ENCODE data around the gene GALNTL6.

GRCh38 chr4:171779301-171779700 is 33.9 kb upstream of the GALNTL6 start:
- no peak for TF ChIP-seq CTCF (conservative IDR thresholded peaks at IDR 0.05; ENCODE audit: low read depth in 2 of 2)
- TF ChIP-seq POLR2AphosphoS5 (IDR thresholded peaks at IDR 0.05; ENCODE audit: low read depth): no peak
- TF ChIP-seq EZH2 (IDR thresholded peaks at IDR 0.05; ENCODE audit: low read depth, unreplicated experiment): no peak
- no peak for TF ChIP-seq EZH2phosphoT487 (IDR thresholded peaks at IDR 0.05; ENCODE audit: unreplicated experiment)
- no peak for TF ChIP-seq CREB1 (CRISPR knock-in tag; IDR thresholded peaks at IDR 0.05; ENCODE audit: low read depth)
- no peak for TF ChIP-seq ETS1 (IDR thresholded peaks at IDR 0.05)
